ENCODE data around the gene SLC4A4. TPM values are rescaled to one million over a fixed set of nuclear protein-coding genes. Genes with fewer than 3 reads are reported as not detected.

The SLC4A4 gene
- total and polyA plus RNA-seq, 2 of the 8 experiments (the other 6 are each of a cell fraction or from before 2014, with no cell fraction given) = 0.67 to 2.8 TPM

DNA sequence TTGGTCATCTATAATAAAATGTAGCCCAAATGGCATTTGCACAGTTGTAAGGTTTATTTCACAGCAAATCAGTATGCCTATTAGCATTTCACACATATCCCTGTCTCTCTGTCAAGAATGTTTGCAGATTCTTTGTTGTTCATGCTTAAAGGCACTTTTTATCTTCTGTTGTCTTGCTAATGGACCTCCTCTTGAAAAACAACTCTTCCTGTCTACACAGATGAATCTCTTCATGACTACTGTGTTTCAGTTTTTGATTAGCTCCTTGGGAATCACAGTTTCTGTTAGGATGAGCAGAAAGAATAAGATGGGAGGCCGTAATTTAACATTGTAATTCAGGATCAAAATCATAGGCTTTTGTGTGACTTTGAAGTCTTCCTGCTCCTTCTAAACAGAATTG is 35.5 kb upstream of the SLC4A4 start:
- Histone ChIP-seq H3K23me2 (ENCODE audit: low read depth, low read length) (no peaks in the 10 kb centered on the region), H2BK120ac (replicated peaks; ENCODE audit: low read depth, low read length) (no peak overlapping the region), H4K8ac (ENCODE audit: extremely low read depth, insufficient read depth, low read length) (no peak overlapping the region), H2BK5ac (ENCODE audit: low read depth, low read length) (no peak overlapping the region), H4K91ac (replicated peaks; ENCODE audit: insufficient read length, low read length) (no peak overlapping the region), H3K79me2 (ENCODE audit: control insufficient read depth in 1 of 2, insufficient read depth in 2 of 2, low read length in 2 of 2) (no peaks in the 10 kb centered on the region), H3K4ac (replicated peaks; ENCODE audit: insufficient read length, low read depth, low read length) (no peak overlapping the region), H3K36me3 (ENCODE audit: control insufficient read depth in 2 of 4, insufficient read depth in 4 of 4, low read length in 3 of 4) (no peaks in the 10 kb centered on the region), H3K23ac (ENCODE audit: insufficient read length) (no peak overlapping the region), H3K14ac (ENCODE audit: insufficient read length) (no peak overlapping the region), H2BK12ac (ENCODE audit: low read depth, low read length) (no peak overlapping the region), H3K56ac (replicated peaks; ENCODE audit: insufficient read length, low read depth, low read length) (no peak overlapping the region), H3K27me3 (replicated peaks in 1 of 4; ENCODE audit: control insufficient read depth in 3 of 4, extremely low read depth in 1 of 4, insufficient read depth in 3 of 4, low read length in 3 of 4) (no peaks in the 10 kb centered on the region), H4K20me1 (replicated peaks in 1 of 2; ENCODE audit: control insufficient read depth in 1 of 2, insufficient read depth in 2 of 2, low read length in 2 of 2) (no peaks in the 10 kb centered on the region), H3K79me1 (ENCODE audit: low read depth, low read length) (no peaks in the 10 kb centered on the region), H2AK5ac (ENCODE audit: low read depth, low read length) (no peak overlapping the region), H3K4me3 (ENCODE audit: extremely low read depth in 1 of 4, insufficient read depth in 2 of 4, low read depth in 3 of 4, low read length in 4 of 4) (no peak overlapping the region), H2BK15ac (ENCODE audit: low read length) (no peak overlapping the region), H2BK20ac (ENCODE audit: low read length) (no peak overlapping the region), H3K27ac (ENCODE audit: low read depth, low read length) (no peak overlapping the region), H3K18ac (ENCODE audit: extremely low read depth, low read length) (no peak overlapping the region), H3K4me1 (replicated peaks in 1 of 4; ENCODE audit: control insufficient read depth in 3 of 4, insufficient read depth in 4 of 4, low read length in 3 of 4) (peaks cover 0 to 8% (median 1%) of the 10 kb centered on the region in 4 experiments; a peak in 2 of 7 replicates), H3K9ac (replicated peaks in 1 of 4; ENCODE audit: extremely low read depth in 1 of 4, low read depth in 3 of 4, low read length in 3 of 4) (no peak overlapping the region), H4K5ac (ENCODE audit: insufficient read length, low read depth, low read length) (no peak overlapping the region), H3K4me2 (ENCODE audit: insufficient read depth in 1 of 2, low read depth in 2 of 2, low read length in 2 of 2) (peak overlapping the region in 1 of 2 experiments; percentile 45; a peak in 1 of 4 replicates), H3K9me3 (ENCODE audit: insufficient read depth in 2 of 2, low read depth in 1 of 2, low read length in 1 of 2) (no peaks in the 10 kb centered on the region), H2AFZ (ENCODE audit: low read length) (no peak overlapping the region)
- no peak for DNase-seq (ENCODE audit: low read depth in 1 of 2, low spot score in 2 of 2)
- ChIA-PET POLR2A (ENCODE audit: partially characterized antibody) (interaction anchor here (0.6 kb wide), 1 partner anchor 9 kb away, joined by 4 read pairs; no protein-coding TSS in a partner anchor), CTCF (ENCODE audit: partially characterized antibody) (interaction anchor here (1.1 to 1.2 kb wide), 2 partner anchors 74 to 168 kb away, joined by 3 read pairs; no protein-coding TSS in a partner anchor)
- WGBS, 2 experiments (ENCODE audit: extremely low coverage in 1 of 2, insufficient coverage in 1 of 2, insufficient read length in 1 of 2, insufficient replicate concordance in 2 of 2, low coverage in 1 of 2, low lambda C conversion rate in 2 of 2, missing lambda C conversion rate in 1 of 2) = 50% methylated on average over 1 of the region's 1 CpG; no CpG with 5 or more reads in 1 of the 2 experiments
- no peak for FAIRE-seq
- TF ChIP-seq TAF1 (IDR thresholded peaks at IDR 0.05; ENCODE audit: low read depth, low read length) (no peak), RBBP5 (IDR thresholded peaks at IDR 0.05; ENCODE audit: borderline replicate concordance, low read depth, low read length) (no peak), JUN (IDR thresholded peaks at IDR 0.05; ENCODE audit: low read depth, low read length) (no peak), CTBP2 (IDR thresholded peaks at IDR 0.05; ENCODE audit: borderline replicate concordance, insufficient read depth, insufficient read length, low read length) (no peak), RAD21 (IDR thresholded peaks at IDR 0.05 in 1 of 2, conservative IDR thresholded peaks at IDR 0.05 in 1 of 2; ENCODE audit: low read depth in 2 of 2, low read length in 2 of 2) (no peak), POU5F1 (IDR thresholded peaks at IDR 0.05; ENCODE audit: low read depth, low read length) (no peak), JUND (IDR thresholded peaks at IDR 0.05; ENCODE audit: low read length) (no peak), GABPA (IDR thresholded peaks at IDR 0.05; ENCODE audit: borderline replicate concordance, insufficient read depth, low read length) (no peak), KDM5A (IDR thresholded peaks at IDR 0.05; ENCODE audit: low read length) (no peak), SIRT6 (IDR thresholded peaks at IDR 0.05; ENCODE audit: low read length) (no peak), BACH1 (IDR thresholded peaks at IDR 0.05; ENCODE audit: low read length) (no peak), NRF1 (IDR thresholded peaks at IDR 0.05; ENCODE audit: low read depth, low read length) (no peak)

Data from H1 (cell line).